WTC11 (cell line): ENCODE data around the gene UGT2B17. TPM values are rescaled to one million over a fixed set of nuclear protein-coding genes. Genes with fewer than 3 reads are reported as not detected.

Experiments used
- ATAC-seq: fragments of 200-7000 bp; cut with Tn5 transposase; 2 replicates; pipeline ENCODE4 v1.10.0; 2021; ENCODE audit warnings: mild to moderate bottlenecking, moderate library complexity
- CTCF ChIA-PET: fragments of 300-600 bp; sonication (Branson Sonifier 250); formaldehyde crosslinking; loops from one replicate; lab custom pipeline; 2021; ENCODE audit warnings: antibody characterized with exemption; lab: Charles Lee
- POLR2A ChIA-PET: fragments of 350-600 bp; sonication (Branson Sonifier 250); formaldehyde crosslinking; loops from one replicate; lab custom pipeline; 2021; ENCODE audit warnings: antibody characterized with exemption; lab: Charles Lee
- DNase-seq: peaks from one replicate; pipeline ENCODE4 v3.0.0; 2021; ENCODE audit warnings: low spot score
- H3K27ac Mint-ChIP-seq: 2 replicates; pipeline ENCODE4 v1.8.0; 2021; ENCODE audit warnings: mixed read lengths
- H3K27me3 Mint-ChIP-seq: 2 replicates; pipeline ENCODE4 v1.8.0; 2021; ENCODE audit warnings: low read depth, mild to moderate bottlenecking, moderate library complexity, mixed read lengths
- H3K36me3 Mint-ChIP-seq: 2 replicates; pipeline ENCODE4 v1.8.0; 2021; ENCODE audit warnings: mixed read lengths
- H3K4me1 Mint-ChIP-seq: 2 replicates; pipeline ENCODE4 v1.8.0; 2022; ENCODE audit warnings: mixed read lengths
- H3K4me3 Mint-ChIP-seq: 2 replicates; pipeline ENCODE4 v1.8.0; 2021; ENCODE audit warnings: mild to moderate bottlenecking, moderate library complexity, mixed read lengths
- H3K9me3 Mint-ChIP-seq: 2 replicates; pipeline ENCODE4 v1.8.0; 2021; ENCODE audit warnings: mixed read lengths
- AR ChIP-seq: fragments of 250-450 bp; sonication (Bioruptor Pico); IDR thresholded peaks from 2 replicates; pipeline ENCODE4 v1.9.0; 2021; ENCODE audit warnings: mild to moderate bottlenecking
- ARID4B ChIP-seq: sonication (generic); formaldehyde crosslinking; IDR thresholded peaks from 2 replicates; pipeline ENCODE4 v1.8.0; 2023; ENCODE audit warnings: missing genetic modification reagents, mild to moderate bottlenecking, borderline replicate concordance
- ATF6 ChIP-seq: sonication (generic); formaldehyde crosslinking; IDR thresholded peaks from 2 replicates; pipeline ENCODE4 v1.8.1; 2023; ENCODE audit warnings: mild to moderate bottlenecking, missing genetic modification reagents
- CBFB ChIP-seq: sonication (generic); formaldehyde crosslinking; IDR thresholded peaks from 2 replicates; pipeline ENCODE4 v1.8.1; 2022; ENCODE audit warnings: mild to moderate bottlenecking, low read depth, missing genetic modification reagents
- E2F1 ChIP-seq: sonication (generic); formaldehyde crosslinking; IDR thresholded peaks from 2 replicates; pipeline ENCODE4 v1.8.0; 2022; ENCODE audit warnings: mild to moderate bottlenecking, missing genetic modification reagents
- ELF4 ChIP-seq: sonication (generic); formaldehyde crosslinking; IDR thresholded peaks from 2 replicates; pipeline ENCODE4 v1.8.1; 2022; ENCODE audit warnings: low read depth, mild to moderate bottlenecking, moderate library complexity, missing genetic modification reagents
- ETV6 ChIP-seq: sonication (generic); formaldehyde crosslinking; IDR thresholded peaks from 2 replicates; pipeline ENCODE4 v1.8.1; 2022; ENCODE audit warnings: mild to moderate bottlenecking, missing genetic modification reagents
- GRHL2 ChIP-seq: fragments of 250-450 bp; sonication (Bioruptor Pico); IDR thresholded peaks from 2 replicates; pipeline ENCODE4 v1.8.0; 2022; ENCODE audit warnings: mild to moderate bottlenecking, moderate library complexity; ENCODE audit not compliant: insufficient replicate concordance, severe bottlenecking
- JUN ChIP-seq: sonication (generic); formaldehyde crosslinking; IDR thresholded peaks from 2 replicates; pipeline ENCODE4 v1.8.0; 2023; ENCODE audit warnings: mild to moderate bottlenecking, missing genetic modification reagents
- NFATC4 ChIP-seq: fragments of 250-450 bp; sonication (Bioruptor Pico); IDR thresholded peaks from 2 replicates; pipeline ENCODE4 v1.9.0; 2021; ENCODE audit warnings: mild to moderate bottlenecking
- NFE2L1 ChIP-seq: sonication (generic); formaldehyde crosslinking; IDR thresholded peaks from 2 replicates; pipeline ENCODE4 v1.8.1; 2023; ENCODE audit warnings: missing genetic modification reagents
- NFYB ChIP-seq: sonication (generic); formaldehyde crosslinking; conservative IDR thresholded peaks from 2 replicates; pipeline ENCODE4 v1.8.0; 2022; ENCODE audit warnings: low read depth, missing genetic modification reagents
- OVOL2 ChIP-seq: fragments of 250-450 bp; sonication (Bioruptor Pico); IDR thresholded peaks from 2 replicates; pipeline ENCODE4 v1.9.0; 2021; ENCODE audit warnings: mild to moderate bottlenecking, borderline replicate concordance
- SOX15 ChIP-seq: fragments of 250-450 bp; sonication (Bioruptor Pico); IDR thresholded peaks from 2 replicates; pipeline ENCODE4 v1.9.0; 2021; ENCODE audit warnings: mild to moderate bottlenecking
- ZBTB21 ChIP-seq: sonication (generic); formaldehyde crosslinking; IDR thresholded peaks from 2 replicates; pipeline ENCODE4 v1.8.1; 2023; ENCODE audit warnings: mild to moderate bottlenecking, missing genetic modification reagents, borderline replicate concordance
- ZNF232 ChIP-seq: sonication (generic); formaldehyde crosslinking; IDR thresholded peaks from 2 replicates; pipeline ENCODE4 v1.8.0; 2022; ENCODE audit warnings: mild to moderate bottlenecking, missing genetic modification reagents
- ZNF396 ChIP-seq: fragments of 250-450 bp; sonication (Bioruptor Pico); IDR thresholded peaks from 2 replicates; pipeline ENCODE4 v1.8.0; 2021; ENCODE audit warnings: mild to moderate bottlenecking, moderate library complexity, borderline replicate concordance
- ZNF416 ChIP-seq: fragments of 250-450 bp; sonication (Bioruptor Pico); IDR thresholded peaks from 2 replicates; pipeline ENCODE4 v1.9.0; 2021; ENCODE audit warnings: mild to moderate bottlenecking, inconsistent platforms
- total RNA-seq: library from RNA; stranded (reverse); gene quantifications from 3 replicates; pipeline ENCODE4 v1.2.3, GENCODE V29; 2021
- TF ChIP-seq, protein P1 (sequence below): sonication (generic); formaldehyde crosslinking; IDR thresholded peaks from 2 replicates; pipeline ENCODE4 v1.8.1; 2023; ENCODE audit warnings: mild to moderate bottlenecking, missing genetic modification reagents
- TF ChIP-seq, protein P2 (sequence below): sonication (generic); formaldehyde crosslinking; IDR thresholded peaks from 2 replicates; pipeline ENCODE4 v1.8.0; 2022; ENCODE audit warnings: mild to moderate bottlenecking, missing genetic modification reagents
- TF ChIP-seq, protein P3 (sequence below): sonication (generic); formaldehyde crosslinking; conservative IDR thresholded peaks from 2 replicates; pipeline ENCODE4 v1.8.1; 2022; ENCODE audit warnings: mild to moderate bottlenecking, missing genetic modification reagents

The UGT2B17 gene
- total RNA-seq, 1 experiment from 2014 or later: not detected

DNA sequence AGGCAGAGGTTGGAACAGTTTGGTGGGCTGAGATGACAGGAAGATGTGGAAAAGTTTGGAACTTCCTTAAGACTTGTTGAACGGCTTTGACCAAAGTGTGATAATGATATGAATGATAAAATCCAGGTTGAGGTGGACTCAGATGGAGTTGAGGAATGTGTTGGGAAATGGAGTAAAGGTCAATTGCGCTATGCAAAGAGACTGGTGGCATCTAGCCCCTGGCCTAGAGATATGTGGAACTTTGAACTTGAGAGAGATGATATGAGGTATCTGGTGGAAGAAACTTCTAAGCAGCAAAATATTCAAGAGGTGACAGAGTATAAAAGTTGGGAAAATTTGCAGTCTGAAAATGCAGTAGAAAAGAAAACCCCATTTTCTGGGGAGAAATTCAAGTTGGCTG, 21.4 kb upstream of the UGT2B17 start:
- ChIA-PET POLR2A (no interaction called here), CTCF (no interaction called here)
- ATAC-seq: no peak
- TF ChIP-seq NFE2L1 (CRISPR knock-in tag) (no peak), SOX15 (CRISPR knock-in tag) (no peak)
- TF ChIP-seq, protein P1, sequence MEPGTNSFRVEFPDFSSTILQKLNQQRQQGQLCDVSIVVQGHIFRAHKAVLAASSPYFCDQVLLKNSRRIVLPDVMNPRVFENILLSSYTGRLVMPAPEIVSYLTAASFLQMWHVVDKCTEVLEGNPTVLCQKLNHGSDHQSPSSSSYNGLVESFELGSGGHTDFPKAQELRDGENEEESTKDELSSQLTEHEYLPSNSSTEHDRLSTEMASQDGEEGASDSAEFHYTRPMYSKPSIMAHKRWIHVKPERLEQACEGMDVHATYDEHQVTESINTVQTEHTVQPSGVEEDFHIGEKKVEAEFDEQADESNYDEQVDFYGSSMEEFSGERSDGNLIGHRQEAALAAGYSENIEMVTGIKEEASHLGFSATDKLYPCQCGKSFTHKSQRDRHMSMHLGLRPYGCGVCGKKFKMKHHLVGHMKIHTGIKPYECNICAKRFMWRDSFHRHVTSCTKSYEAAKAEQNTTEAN (CRISPR knock-in tag): no peak
- Mint-ChIP-seq H3K27me3 (no peaks in the 10 kb centered on the region), H3K27ac (no peak overlapping the region), H3K4me3 (no peak overlapping the region), H3K9me3 (no peaks in the 10 kb centered on the region), H3K4me1 (no peaks in the 10 kb centered on the region), H3K36me3 (no peaks in the 10 kb centered on the region)
- no peak for DNase-seq

DNA sequence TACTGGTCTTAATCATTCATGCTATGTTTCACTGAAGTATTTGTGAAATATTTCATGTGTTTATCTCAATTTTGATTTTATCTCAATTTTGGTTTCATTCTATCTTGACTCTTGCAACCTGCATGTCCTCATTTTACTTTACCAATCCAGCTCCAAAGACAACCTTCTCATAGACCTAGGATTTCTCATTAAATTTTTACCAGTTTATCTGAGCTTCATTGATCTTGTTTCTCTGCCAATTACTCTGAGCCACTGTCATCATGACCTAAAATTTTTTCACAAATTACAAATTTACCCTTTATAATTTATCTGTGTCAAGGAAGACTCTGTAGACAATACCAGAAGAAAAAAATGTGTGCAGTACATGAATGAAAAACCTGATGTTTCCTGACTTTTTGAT, 18.6 kb upstream of the UGT2B17 start:
- H3K27ac Mint-ChIP-seq: no peak overlapping the region
- CTCF ChIA-PET: no interaction called here
- no peaks in the 10 kb centered on the region for H3K27me3 Mint-ChIP-seq
- no peaks in the 10 kb centered on the region for H3K9me3 Mint-ChIP-seq
- H3K36me3 Mint-ChIP-seq: no peaks in the 10 kb centered on the region
- H3K4me1 Mint-ChIP-seq: no peaks in the 10 kb centered on the region
- POLR2A ChIA-PET: no interaction called here
- H3K4me3 Mint-ChIP-seq: no peak overlapping the region
- DNase-seq (no peak), ATAC-seq (no peak)
- TF ChIP-seq ZBTB21 (CRISPR knock-in tag): no peak
- no peak for TF ChIP-seq GRHL2
- TF ChIP-seq ARID4B (CRISPR knock-in tag): no peak
- TF ChIP-seq E2F1 (CRISPR knock-in tag): no peak
- no peak for TF ChIP-seq CBFB (CRISPR knock-in tag)
- no peak for TF ChIP-seq ATF6
- TF ChIP-seq, protein P2, sequence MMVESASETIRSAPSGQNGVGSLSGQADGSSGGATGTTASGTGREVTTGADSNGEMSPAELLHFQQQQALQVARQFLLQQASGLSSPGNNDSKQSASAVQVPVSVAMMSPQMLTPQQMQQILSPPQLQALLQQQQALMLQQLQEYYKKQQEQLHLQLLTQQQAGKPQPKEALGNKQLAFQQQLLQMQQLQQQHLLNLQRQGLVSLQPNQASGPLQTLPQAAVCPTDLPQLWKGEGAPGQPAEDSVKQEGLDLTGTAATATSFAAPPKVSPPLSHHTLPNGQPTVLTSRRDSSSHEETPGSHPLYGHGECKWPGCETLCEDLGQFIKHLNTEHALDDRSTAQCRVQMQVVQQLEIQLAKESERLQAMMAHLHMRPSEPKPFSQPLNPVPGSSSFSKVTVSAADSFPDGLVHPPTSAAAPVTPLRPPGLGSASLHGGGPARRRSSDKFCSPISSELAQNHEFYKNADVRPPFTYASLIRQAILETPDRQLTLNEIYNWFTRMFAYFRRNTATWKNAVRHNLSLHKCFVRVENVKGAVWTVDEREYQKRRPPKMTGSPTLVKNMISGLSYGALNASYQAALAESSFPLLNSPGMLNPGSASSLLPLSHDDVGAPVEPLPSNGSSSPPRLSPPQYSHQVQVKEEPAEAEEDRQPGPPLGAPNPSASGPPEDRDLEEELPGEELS: no peak
- TF ChIP-seq ZNF232: no peak
- TF ChIP-seq JUN: no peak
- TF ChIP-seq AR: no peak
- TF ChIP-seq, protein P3, sequence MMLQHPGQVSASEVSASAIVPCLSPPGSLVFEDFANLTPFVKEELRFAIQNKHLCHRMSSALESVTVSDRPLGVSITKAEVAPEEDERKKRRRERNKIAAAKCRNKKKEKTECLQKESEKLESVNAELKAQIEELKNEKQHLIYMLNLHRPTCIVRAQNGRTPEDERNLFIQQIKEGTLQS (CRISPR knock-in tag): no peak
- TF ChIP-seq ELF4 (CRISPR knock-in tag): no peak
- TF ChIP-seq NFYB (CRISPR knock-in tag): no peak
- TF ChIP-seq NFATC4: no peak
- no peak for TF ChIP-seq ETV6 (CRISPR knock-in tag)
- no peak for TF ChIP-seq OVOL2 (CRISPR knock-in tag)
- no peak for TF ChIP-seq ZNF396 (CRISPR knock-in tag)
- TF ChIP-seq ZNF416 (CRISPR knock-in tag): no peak
